ENCODE results near the gene CD151.

The CD151 gene

DNA sequence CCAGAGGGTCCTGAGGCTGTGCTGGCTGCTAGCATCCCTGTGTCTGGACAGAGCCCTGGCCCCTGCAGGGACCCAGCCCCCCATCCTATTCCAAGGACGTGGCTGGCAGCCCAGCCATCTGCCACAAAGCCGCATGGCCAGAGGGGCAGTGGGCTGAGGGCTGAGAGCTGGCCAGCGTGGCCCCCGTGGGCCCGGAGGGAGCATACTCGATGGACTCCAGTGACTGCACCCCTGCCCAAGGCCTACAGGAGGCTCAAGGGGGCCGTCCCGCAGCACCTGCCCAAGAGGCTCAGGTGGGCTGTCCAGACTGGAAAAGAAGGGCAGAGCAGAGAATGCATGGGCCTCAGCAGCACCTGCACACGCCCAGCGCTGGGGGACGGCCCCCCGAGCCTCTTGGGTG is 23.0 kb downstream of the CD151 start:
- DNase-seq (ENCODE audit: low read depth in 2 of 2, low spot score in 1 of 2) = no peak

DNA sequence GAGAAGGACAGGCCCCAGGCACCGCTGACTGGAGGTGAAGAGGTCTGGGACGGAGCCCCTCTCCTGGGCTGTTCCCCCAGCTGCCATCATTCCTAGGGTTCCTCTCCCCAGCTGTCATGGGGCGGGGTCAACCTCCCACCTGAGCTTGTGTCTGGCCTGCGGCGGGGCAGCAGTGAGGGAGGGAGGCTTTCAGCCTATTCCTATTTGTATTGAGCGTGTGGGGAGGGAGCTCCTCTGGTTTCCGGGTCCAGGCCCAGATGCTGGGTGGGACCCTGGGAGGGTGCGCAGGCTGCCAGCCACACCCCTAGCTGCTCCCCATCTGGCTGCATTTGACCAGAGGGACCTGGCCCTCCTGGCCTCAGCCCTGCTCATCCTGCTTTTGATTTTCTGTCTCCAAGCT is 23.6 kb downstream of the CD151 start:
- no peak for DNase-seq (ENCODE audit: low read depth in 2 of 2, low spot score in 1 of 2)

GRCh38 chr11:858053-858761 is 25.5 kb downstream of the CD151 start:
- no peak for DNase-seq (ENCODE audit: low read depth in 2 of 2, low spot score in 1 of 2)

- no peak for DNase-seq (ENCODE audit: low read depth in 2 of 2, low spot score in 1 of 2)
Measured at GRCh38 chr11:858762-859339, 26.1 kb downstream of the CD151 start.

GRCh38 chr11:859394-860131 is 26.8 kb downstream of the CD151 start:
- no peak for DNase-seq (ENCODE audit: low read depth in 2 of 2, low spot score in 1 of 2)

GRCh38 chr11:860234-861104 is 27.7 kb downstream of the CD151 start:
- no peak for DNase-seq (ENCODE audit: low read depth in 2 of 2, low spot score in 1 of 2)

DNA sequence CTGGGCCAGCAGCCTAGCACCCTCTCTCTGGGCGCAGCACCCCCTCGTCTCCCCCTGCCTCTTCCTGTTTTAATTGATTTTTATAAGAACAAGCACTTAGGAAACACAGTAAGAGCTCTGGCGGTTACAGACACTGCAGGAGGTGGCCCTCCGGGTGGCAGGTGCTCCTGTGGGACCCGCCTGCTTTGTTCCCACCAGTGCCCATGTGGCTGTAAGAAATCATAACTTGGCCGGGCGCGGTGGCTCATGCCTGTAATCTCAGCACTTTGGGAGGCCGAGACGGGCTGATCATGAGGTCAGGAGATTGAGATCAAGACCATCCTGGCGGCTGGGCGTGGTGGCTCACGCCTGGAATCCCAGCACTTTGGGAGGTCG is 28.3 kb downstream of the CD151 start:
- no peak for DNase-seq (ENCODE audit: low read depth in 2 of 2, low spot score in 1 of 2)

DNA sequence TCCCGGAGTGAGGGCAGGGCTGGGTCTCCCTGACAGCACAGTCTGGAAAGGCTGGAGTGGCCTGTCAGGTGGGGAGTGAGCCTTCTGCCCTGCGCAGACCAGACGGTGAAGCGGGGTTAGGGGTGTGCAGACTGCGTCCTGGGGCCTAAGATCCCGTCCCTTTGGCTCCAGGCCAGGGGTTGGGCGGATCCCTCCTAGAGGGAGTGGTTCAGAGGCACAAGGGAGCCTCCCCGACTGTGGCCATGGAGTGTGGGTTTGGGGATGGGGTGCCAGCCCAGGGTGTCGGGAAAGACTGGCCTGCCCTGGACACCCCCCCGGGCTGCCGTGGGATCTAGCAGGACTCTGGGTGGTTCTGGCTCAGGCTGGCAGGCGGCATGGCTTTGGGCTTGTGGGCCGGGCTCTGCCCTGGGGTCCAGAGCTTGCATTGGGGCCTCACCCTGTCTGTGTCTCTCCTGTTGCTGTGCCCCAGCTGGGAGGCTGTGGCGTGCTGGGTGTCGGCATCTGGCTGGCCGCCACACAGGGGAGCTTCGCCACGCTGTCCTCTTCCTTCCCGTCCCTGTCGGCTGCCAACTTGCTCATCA is 29.4 kb downstream of the CD151 start:
- DNase-seq (ENCODE audit: low read depth in 2 of 2, low spot score in 1 of 2) = no peak

GRCh38 chr11:862696-863022 is 29.9 kb downstream of the CD151 start:
- no peak for DNase-seq (ENCODE audit: low read depth in 2 of 2, low spot score in 1 of 2)

DNA sequence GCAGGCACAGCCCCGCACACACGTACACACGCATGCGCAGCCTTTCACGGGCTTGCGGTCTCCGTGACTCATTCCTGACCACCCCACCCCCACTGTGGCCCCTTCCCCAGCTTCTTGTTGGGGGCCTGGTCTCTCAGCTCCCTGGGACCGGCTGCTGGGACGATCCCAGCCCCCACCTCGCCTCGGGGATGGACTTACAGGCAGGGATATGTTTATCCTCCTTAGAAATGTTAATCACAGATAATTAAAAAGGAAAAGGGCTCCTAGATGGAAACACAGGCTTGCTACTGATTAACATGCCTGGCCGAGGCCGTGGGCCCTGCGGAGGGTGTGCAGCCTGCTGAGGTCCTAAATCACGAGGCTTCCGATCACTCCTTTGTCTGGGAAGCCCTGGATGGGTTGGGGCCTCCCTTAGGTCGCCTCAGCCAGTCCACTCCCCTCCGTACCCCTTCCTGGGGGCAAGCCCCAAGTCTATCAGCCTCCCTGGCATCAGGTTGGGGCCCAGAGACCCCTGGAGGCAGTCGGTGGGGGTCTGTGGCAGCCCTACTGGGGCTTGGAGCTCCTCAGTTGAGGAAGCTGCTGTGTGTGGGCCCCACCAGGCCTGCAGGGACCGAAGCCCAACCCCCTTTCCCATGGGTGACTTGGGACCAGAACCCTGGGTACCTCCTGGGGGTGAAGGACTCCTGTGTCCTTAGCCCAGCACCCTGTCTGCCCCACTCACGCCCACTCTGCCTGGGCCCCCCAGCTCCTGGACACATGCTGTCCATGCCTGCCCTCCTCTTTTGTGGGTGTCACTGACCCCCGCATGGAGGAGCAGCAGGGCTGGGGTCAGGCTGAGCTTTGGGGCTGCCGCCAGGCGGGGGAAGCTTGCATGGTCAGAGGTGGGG is 30.5 kb downstream of the CD151 start:
- no peak for DNase-seq (ENCODE audit: low read depth in 2 of 2, low spot score in 1 of 2)

- DNase-seq (ENCODE audit: low read depth in 2 of 2, low spot score in 1 of 2) = no peak
Measured at GRCh38 chr11:863910-864827, 31.4 kb downstream of the CD151 start.

GRCh38 chr11:864898-865297 is 32.1 kb downstream of the CD151 start:
- no peak for DNase-seq (ENCODE audit: low read depth in 2 of 2, low spot score in 1 of 2)

DNA sequence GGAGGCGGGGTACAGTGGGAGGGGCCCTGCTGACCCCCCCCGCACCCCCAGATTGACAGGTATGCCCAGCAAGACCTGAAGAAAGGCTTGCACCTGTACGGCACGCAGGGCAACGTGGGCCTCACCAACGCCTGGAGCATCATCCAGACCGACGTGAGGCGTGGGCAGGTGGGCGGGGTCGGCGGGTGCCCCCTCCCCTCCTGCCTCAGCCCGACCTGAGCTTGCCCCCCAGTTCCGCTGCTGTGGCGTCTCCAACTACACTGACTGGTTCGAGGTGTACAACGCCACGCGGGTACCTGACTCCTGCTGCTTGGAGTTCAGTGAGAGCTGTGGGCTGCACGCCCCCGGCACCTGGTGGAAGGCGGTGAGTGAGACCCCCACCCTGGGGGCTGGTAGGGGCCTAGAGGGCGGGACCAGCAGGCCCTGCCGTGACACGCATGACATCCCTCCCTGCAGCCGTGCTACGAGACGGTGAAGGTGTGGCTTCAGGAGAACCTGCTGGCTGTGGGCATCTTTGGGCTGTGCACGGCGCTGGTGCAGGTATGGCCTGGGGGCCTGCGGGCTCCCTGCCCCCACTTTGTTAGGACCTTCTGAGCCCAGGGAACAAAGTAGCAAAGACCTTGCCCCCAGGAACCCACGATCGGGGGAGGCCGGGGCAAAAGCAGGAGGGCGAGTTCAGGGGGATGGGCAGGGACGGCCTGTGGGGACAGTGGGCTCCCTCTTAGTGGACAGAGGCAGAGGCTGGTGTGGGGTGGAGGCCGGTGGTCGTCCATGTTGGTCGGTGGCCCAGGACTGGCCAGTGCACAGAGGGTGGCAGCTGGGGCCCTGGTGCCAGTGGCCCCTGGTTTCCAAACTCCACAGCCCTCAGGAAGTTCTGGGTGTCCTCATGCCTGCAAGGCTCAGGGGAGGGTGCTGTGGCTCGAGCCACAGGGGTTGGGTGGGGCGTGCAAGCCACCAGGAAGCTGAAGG is 33.0 kb downstream of the CD151 start:
- DNase-seq (ENCODE audit: low read depth in 2 of 2, low spot score in 1 of 2) = no peak

GRCh38 chr11:866481-866880 is 33.7 kb downstream of the CD151 start:
- no peak for DNase-seq (ENCODE audit: low read depth in 2 of 2, low spot score in 1 of 2)

- no peak for DNase-seq (ENCODE audit: low read depth in 2 of 2, low spot score in 1 of 2)
Measured at GRCh38 chr11:867856-868358, 35.2 kb downstream of the CD151 start.

GRCh38 chr11:868394-868793 is 35.6 kb downstream of the CD151 start:
- DNase-seq (ENCODE audit: low read depth in 2 of 2, low spot score in 1 of 2) = no peak

- DNase-seq (ENCODE audit: low read depth in 2 of 2, low spot score in 1 of 2) = no peak
Measured at GRCh38 chr11:868802-869201, 36.0 kb downstream of the CD151 start.
